GM21723 (cell line): ENCODE measurements around the gene CYP2S1.
"Not testable (repeated sequence)": the region's sequence is repeated elsewhere in the genome, so short reads cannot be mapped to it uniquely, and the experiment has no call there.

Experiments used
- ATAC-seq: cut with Tn5 transposase; IDR thresholded peaks from one replicate; pipeline ENCODE4 v1.9.1; 2021; ENCODE audit warnings: mild to moderate bottlenecking, moderate library complexity; ENCODE audit not compliant: unreplicated experiment

CYP2S1 gene

DNA sequence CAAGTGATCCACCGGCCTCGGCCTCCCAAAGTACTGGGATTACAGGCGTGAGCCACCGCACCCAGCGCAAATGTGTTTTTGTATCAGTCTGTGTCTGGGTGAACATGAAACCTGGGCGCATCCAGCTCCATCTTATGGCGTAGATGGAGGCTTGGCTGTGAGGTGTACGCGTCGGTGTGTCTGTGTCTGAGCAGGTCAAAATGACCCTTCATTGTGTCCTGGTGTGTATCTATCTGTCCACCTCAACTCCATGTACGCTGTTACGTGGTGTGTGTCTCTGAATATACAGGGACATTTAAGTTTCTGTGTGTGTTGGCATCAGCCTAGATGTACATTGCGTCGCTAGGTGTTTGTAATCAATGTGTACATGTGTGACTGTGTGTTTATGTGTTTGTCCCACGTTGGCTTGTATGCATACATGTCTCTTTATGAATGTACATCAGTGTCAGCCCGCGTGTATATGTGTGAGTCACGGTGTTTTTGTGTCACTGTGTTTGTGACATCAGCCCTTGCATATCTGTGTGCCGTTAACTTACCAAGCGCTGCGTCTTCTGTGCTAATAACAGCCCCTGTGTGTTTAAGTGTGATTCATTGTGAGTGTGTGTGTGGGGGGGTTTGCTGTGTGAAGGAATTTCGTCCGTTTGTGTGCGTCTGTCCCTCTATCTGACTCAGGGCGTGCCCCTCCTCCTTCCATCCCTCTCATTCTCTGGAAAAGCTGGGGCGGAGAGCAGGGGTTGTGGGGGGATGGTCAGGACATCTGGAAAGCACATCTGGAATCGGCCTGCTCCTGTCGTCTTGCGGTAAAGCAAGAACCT, 32.4 kb downstream of the CYP2S1 start:
- ATAC-seq = no peak

DNA sequence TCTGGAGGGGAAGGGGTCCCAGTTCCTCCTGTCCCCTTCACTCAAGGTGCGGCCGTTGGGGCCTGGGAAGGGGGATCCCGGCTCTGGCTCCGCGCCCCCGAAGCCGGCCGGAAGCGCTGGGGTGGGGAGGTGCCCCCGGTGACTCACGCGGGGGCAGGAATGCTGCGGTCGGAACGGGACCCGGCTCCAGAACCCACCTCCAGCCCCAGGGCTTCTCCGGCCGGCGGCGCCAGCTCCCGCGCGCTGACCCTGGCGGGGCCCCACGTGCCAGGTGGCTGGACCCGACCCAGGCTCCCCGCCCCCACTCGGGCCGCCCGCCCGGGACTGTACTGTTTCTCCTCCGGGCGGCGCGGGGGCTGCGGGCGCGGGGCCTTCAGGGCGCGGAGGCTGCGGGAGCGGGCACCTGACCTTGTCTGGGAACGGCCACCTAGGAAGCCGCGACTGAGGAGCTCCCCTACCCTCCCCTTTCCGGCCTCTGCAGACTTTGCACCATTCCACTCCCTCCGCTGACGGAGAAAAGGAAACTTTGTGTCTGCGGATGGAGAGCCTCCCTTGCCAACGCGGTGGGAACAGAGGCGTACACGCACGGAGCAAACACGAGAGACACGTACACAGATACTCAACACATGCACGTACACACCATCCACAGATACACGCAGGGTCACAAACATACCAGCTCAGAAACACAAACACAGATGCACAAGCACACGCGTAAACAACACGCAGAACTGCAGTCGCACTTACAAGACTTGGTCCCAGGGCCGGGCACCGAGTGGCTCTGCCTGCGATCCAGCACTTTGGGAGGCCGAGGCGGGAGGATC, 33.2 kb downstream of the CYP2S1 start:
- no peak for ATAC-seq

DNA sequence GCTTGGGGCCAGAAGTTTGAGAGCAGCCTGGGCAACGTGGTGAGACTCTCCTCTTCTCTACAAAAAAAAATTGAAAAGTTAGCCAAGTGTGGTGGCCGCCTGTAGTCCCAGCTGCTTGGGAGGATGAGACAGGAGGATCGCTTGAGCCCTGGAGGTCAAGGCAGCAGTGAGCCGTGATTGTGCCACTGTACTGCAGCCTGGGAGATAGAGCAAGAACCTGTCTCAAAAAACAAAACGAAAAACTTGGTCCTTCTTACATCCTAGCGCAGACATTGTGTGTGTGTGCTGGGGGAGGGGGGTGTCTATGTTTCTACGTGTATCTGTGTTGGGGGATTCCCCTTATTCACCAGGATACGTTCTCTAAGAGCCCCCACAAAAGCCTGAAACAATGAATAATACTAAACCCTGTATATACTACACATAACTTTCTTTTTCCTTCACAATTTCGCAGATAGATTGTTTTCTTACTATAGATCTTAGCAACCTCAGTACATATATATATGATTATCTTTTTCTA, 33.9 kb downstream of the CYP2S1 start:
- no peak for ATAC-seq

DNA sequence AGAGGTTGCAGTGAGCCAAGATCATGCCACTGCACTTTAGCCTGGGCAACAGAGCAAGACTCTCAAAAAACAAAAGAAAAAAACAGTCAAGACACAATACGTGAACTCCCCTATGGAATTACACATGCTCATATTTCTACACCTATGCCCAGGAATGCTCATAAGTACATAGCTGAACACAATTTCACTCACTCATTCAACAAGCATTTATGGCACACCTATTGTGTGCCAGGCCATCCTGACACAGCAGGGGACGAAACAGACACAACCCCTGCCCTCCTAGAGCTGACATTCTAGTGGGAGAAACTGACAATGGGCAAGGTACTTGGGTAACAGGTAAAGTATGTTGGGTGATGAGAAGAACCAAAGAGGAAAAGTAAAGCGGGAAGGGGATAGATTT, 35.5 kb downstream of the CYP2S1 start:
- no peak for ATAC-seq

DNA sequence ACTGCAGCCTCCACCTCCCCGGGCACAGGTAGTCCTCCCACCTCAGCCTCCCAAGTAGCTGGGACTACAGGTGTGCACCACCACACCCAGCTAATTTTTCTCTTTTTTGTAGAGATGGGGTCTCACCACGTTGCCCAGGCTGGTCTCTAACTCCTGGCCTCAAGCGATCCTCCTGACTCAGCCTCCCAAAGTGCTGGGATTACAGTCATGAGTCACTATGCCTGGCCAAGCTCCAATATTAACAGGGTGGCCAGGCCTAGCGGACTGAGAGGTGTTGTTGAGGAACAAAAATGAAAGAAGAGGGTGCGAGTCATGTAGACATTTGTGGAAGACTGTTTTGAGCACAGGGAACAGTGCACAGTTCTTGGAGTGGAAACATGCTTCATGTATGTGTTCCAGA, 36.3 kb downstream of the CYP2S1 start:
- not testable (repeated sequence) for ATAC-seq

DNA sequence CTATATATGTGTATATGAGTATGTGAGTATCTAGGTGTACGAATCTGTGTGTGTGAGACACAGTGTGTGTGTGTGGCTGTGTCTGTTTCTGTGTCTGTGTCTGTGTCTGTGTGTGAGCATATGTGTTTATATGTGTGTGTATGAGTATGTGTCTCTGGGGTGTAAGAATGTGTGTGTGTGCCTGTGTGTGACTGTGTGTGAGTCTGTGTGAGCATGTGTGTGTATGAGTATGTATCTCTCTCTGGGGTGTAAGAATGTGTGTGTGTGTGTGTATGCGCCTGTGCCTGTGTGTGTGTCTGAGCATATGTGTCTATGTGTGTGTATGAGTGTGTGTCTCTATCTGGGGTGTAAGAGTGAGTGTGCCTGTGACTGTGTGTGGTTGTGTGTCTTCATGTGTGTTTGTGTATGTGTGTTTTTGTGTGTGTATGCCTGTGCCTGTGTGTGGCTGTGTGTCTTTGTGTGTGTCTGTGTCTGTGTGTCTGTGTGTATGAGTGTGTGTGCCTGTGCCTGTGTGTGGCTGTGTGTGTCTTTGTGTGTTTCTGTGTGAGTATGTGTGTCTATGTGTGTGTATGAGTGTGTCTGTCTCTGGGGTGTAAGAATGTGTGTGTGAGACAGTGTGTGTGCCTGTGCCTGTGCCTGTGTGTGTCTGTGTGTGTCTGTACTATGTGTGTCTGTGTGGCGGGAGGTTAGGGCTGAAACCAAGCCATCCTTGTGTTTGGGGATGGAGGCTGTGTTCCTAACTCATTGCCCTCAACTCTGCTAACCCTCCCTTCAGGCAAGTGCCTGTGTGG, 37.2 kb downstream of the CYP2S1 start:
- ATAC-seq = no peak

DNA sequence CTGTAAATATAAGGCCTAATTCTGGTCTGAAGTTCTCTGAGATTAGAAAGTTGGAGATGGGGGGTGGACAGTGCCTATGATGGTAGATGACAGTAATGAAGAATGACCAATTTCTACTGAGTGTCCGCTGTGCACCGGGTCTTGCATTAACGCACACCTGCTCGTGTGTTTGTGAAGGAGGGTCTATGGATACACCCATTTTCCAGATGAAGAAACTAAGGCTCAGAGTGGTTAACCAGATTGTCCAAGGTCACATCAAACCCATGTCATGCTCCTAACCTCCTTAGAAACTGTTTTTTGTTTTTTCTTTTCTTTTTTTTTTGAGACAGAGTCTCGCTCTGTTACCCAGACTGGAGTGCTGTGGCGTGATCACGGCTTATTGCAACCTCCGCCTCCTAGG, 39.7 kb downstream of the CYP2S1 start:
- ATAC-seq = no peak

DNA sequence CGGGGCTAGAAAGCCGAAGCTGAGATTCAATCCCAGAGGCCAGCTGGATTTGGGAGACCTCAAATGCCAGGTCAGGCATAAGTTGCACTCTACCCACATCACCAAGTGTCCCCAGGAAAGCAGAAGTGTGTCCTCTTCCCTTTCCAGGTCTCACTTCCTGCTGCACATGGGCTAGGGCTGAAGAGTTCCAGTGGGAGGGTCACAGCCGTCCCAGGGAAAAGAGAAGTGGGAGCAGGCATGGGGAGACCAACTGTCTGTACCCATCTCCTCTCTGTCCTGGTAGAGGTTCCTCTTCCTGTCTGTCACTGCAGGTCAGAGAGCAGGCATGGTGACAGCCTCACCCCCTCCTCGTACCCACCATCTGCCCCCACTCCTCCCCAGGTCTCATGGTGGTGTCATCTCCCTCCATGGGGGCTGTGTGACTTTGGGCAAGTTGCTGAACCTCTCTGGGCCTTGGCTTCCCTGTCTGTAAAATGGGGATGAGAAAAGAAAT, 40.8 kb downstream of the CYP2S1 start:
- no peak for ATAC-seq

DNA sequence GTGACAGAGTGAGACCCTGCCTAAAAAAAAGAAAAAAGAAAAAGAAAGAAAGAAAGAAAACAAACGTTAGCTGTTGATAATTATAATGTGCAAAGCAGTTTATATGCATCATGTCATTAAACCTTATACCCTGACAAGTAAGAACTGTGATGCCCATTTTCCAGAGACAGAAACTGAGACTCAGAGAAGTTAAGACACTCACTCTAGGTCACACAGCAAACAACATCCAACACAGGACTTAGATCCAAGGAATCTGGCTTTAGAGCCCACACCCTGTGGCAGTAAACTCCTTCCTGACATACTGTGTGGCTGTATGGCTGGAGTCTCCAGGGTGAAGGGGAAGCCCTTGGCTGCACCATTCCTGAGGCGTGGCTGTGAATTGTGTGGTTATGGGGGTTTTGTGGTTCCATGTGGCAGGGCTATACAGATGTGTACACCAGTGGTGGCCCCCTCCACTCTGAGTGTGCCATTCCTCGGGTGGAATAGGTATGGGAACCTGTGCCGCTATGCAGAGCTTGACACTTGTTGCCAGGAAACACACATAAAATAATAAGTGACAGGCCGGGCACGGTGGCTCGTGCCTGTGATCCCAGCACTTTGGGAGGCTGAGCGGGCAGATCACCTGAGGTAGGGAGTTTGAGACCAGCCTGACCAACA, 41.6 kb downstream of the CYP2S1 start:
- ATAC-seq = no peak

DNA sequence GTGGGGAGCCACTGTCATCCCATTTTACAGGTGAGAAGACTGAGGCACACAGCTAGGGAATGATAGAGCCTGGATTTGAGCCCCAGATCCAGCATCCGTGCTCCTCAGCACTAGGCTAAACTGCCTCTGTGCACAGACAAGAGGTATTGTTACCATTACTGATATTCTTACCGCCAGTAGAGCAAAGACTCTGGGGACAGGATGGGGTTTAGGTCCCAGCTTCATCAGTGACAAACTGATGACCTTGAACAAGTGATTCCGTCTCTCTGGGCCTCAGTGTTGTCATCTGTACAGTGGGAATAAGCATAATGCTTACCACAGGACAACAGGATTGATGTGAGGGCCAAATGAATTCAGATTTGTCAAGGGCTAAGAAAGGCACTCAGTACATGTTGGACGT, 42.5 kb downstream of the CYP2S1 start:
- no peak for ATAC-seq

DNA sequence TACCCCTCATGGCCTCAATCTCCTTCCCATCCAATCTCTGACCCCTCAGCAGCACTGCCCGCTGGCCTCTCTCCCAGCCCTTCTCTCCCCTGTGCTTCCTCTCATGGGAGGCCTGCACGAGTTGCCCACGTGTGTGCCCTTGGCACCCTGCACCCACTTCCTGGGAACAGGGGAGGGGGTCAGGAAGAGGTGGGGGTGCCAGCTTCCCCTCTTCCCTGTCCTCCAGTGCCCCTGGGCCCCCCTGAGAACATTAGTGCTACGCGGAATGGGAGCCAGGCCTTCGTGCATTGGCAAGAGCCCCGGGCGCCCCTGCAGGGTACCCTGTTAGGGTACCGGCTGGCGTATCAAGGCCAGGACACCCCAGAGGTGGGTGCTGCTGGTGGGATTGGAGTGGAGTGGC, 45.2 kb downstream of the CYP2S1 start:
- ATAC-seq = no peak

DNA sequence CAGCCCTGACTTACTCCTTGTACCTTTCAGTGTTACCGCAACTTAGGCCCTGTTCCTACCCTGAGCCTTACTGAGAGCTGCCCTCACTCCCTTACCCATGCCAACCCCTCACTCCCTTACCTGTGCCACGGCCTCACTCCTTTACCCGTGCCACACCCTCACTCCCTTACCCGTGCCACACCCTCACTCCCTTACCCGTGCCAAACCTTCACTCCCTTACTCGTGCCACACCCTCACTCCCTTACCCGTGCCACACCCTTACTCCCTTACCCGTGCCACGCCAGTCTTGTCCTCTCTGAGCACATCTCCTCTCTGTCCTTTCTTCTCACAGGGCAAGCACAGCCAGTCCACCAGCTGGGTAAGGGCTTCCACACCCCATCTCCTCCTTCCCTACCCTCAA, 46.3 kb downstream of the CYP2S1 start:
- ATAC-seq = no peak

DNA sequence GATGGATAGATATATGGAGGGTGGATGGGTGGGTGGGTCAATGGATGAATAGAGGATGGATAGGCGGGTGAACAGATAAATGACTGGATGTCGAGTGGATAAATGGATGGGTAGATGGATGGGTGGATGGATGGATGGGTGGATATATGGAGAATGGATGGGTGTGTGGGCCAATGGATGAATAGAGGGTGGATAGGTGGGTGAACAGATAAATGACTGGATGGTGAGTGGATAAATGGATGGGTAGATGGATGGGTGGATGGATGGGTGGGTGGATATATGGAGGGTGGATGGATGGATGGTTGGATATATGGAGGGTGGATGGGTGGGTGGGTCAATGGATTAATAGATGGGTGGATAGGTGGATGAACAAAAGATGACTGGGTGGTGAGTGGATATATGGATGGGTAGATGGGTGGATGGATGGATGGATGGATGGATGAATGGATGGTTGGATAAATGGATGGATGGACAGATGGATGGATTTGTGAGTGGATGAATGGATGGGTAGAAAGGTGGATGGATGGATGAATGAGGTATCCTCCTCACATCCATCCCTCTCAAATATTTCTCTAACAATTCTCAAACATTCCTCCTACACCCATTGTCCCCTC, 47.0 kb downstream of the CYP2S1 start:
- no peak for ATAC-seq

DNA sequence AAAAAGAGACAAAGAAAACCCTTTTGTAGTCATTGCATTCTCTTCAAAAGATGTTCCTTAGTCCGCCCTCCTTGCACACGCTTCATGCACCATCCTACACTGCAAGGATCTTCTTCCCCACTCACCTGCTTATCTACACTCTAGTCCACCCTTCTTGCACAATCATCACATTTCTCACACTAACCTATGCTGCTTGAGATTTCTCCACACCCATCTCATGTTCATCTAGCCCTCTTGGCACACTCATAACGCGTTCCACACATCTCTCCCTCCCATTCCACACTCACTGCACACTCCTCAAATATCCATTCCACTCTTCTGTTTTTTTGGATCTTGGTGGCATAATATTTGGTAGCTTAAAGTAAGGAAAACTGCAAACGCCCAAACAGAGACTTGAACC, 48.8 kb downstream of the CYP2S1 start:
- ATAC-seq = no peak

DNA sequence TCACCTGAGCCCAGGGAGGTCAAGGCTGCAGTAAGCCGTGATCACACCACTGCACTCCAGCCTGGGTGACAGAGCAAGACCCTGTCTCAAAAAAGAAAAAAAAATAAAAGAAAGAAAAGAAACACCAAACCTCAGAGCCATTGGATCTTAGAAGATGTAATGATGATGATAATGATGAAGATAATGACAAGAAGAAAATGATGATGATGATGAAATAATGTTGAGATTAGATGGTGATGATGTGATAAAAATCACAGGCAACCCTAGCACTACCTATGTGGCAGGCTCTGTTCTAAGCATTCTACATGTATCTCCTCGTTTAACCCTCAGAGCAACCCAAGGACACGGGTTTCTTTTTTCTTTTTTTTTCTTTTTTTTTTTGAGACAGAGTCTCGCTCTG, 51.1 kb downstream of the CYP2S1 start:
- no peak for ATAC-seq

DNA sequence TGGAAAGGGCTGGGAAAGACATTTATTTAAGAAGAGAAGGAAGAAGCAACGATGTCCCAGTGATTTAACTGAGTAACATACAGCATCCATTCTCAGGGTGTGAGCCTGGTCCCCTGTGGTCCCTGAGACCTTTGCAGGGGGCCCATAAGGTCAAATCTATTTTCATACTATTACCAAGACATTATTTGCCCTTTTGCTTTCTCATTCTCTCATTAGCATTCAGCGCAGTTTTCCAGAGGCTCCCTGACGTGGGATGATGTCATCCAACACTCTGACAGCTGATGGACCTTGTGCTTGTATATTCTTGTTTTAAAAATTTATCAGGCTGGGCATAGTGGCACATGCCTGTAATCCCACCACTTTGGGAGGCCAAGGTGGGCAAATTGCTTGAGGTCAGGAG, 52.8 kb downstream of the CYP2S1 start:
- ATAC-seq = no peak

DNA sequence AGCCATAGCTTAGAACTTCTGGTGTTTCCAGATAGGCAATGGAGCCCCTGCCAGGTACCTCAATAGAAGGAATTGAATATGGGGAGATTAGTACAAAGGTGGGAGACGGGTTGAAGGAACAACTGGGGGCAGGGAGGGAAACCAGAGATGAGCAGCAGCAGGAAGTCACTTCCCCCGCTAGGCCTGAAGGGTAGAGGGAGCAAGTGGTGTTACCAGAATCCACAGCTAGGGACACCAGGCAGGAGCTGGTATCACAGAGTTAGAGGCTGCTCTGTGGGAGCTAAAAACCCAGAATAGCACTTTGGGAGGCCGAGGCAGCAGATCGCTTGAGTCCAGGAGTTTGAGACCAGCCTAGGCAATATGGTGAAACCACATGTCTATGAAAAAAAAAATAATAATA, 55.9 kb downstream of the CYP2S1 start:
- ATAC-seq = no peak

DNA sequence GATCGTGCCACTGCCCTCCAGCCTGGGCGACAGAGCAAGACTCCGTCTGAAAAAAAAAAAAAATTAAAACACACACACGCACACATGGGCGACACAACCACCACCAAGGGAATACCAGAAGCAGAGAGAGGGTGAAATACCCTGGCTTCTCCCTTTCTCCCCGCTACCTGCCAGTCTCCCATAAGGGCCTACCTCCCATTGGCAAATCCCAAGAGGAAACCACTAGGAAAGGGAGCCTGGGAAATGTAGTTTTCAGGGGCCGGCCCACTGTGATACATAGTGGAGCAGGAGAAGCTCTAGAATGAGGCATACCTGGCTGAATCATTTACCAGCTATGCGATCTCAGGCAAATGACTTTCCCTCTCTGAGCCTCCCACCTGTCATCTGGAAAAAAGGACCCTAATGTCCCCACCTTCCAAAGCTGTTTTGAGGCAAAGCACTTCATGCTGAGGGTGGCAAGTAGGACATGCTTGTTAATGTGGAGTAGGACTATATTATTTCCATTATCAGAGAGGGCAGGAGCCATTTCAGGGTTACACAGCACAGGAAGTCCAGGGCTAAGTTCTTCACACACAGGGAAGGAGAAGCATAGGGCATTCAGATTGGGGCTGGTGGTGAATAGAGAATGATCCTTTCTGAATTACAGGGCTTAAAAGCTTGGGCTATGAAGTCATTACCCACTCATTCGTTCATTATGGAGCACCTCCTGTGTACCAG, 56.8 kb downstream of the CYP2S1 start:
- no peak for ATAC-seq

DNA sequence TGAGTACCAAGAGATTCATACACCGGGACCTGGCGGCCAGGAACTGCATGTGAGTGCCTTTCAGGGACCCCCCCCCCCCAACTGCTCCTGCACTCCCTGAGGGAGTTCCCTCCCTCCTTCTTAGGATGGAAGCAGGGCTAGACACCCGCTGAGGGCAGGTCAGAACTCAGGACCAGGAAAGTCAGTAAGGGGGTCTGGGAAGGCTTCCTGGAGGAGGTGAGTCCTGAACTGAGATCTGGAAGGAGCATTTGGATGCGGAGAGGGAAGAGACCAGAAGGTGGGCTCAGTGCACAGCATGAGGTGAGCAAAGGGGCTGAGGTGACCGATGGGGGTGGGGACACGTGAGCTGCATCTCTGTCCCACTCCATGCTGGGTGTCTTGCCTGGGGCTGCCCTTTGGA, 60.6 kb downstream of the CYP2S1 start:
- ATAC-seq = no peak

DNA sequence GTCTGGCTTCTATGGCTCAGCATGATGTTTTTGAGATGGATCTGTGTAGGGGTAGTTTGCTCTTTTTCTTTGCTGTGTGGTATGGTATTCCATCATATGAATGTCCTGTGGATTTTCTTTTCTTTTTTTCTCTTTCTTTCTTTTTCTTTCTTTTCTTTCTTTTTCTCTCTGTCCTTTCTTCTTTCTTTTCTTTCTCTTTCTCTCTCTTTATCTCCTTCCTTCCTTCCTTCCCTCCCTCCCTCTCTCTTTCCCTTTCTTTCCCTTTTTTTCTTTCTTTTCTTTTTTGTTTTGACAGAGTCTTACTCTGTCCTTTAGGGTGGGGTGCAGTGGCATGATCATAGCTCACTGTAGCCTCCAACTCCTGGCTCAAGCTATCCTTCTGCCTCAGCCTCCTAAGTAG, 62.2 kb downstream of the CYP2S1 start:
- no peak for ATAC-seq
